ENCODE measurements around the gene UXT.
"Not testable (repeated sequence)": the region's sequence is repeated elsewhere in the genome, so short reads cannot be mapped to it uniquely, and the experiment has no call there.

The UXT gene

DNA sequence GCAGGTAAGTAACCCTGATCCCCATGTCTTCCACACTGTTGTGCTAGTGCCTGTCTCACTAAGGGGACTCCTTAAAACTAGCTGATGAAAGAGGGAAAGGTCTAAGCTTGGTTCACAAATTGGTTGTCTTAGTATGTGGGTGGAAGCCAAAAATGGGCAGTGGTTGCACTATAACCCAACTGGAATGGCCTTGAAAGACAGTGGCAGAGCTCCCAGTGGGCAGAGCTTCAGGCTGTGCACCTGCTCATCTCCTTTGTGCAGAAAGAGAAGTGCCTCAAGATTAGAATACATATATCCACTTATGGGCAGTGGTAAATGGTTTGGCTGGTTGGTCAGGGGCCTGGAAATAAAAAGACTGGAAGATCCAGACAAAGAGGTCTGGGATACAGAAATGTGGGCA lies 46.6 kb downstream of the UXT start:
- DNase-seq = no peak

DNA sequence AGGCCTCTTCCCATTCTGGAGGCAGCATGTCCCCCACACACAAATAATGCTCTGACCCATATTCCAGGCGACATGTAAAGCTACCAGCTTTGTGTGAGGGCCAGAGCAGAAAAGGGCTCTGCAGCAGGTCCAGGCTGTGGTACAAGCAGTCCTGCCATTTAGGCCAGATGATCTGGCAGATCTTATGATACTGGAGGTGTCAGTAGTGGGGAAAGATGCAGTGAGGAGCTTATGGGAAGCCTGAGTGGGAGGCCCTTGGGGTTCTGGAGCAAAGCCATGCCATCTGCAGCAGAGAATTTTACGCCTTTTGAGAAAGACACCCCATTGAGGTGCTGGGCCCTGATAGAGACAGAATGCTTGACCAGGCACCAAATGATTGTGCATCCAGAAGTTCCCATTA lies 47.1 kb downstream of the UXT start:
- DNase-seq = no peak

DNA sequence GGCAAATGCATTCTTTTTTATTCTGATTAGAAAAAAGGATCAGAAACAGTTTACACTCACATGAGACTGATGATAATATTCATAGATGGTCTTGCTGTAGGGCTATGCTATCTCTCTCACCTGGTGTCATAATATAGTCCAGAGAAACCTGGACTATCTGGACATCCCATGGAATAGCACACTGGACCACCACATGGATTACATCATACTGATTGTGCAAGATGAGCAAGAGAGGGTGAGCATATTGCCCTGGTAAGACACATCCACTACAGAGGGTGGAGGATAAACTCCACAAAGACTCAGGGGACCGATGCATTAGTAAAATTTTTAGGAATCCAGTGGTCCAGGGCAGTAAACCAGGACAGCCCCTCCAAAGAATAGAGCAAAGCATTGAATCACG lies 47.5 kb downstream of the UXT start:
- no peak for DNase-seq

DNA sequence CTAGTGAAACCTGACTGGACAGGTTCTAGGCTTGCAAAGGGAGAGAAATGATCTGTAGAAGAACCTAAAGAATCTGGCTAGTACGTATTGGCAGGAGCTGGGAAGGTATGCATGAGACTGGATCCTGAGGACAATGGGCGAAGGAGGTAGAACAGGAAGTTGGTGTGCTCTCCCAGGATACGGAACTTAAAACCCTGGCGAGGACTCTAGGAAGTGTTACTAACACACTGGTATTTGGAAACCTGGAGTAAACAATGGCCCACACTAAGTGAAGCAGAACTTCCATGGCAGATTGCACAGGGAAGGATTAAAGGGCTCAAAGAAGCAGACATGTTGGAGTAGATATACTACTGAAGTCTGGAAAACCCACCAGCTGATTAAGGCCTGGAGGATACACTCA lies 48.5 kb downstream of the UXT start:
- DNase-seq = no peak

DNA sequence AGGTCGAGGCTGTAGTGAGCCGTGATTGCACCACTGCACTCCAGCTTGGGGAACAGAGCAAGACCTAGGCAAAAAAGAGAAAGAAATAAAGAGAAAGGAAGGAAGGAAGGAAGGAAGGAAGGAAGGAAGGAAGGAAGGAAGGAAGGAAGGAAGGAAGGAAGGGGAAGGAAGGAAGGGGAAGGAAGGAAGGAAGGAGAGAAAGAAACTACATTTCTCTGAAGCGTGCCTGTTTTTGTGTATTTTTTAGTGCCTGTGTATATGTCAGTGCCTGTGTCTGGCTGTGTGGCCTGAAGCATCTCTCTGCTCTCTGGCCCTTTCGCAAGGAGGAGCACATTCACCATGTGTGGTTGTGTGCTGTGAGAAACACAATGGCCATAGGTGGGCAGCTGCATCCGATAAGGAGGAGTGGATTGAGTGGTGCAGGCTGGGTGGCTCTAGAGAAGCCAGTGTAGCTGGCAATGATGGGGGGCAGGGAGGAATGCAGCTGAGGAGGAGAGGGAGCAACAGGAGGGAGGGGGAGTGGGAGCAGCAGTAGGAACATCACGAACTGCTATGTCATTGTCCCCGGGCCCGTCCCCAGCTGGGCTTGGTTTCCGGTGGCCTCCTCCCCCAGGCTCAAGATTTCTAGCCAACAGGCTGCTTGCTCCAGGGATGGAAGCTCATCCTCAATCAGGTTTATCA lies 50.7 kb downstream of the UXT start:
- no peak for DNase-seq

DNA sequence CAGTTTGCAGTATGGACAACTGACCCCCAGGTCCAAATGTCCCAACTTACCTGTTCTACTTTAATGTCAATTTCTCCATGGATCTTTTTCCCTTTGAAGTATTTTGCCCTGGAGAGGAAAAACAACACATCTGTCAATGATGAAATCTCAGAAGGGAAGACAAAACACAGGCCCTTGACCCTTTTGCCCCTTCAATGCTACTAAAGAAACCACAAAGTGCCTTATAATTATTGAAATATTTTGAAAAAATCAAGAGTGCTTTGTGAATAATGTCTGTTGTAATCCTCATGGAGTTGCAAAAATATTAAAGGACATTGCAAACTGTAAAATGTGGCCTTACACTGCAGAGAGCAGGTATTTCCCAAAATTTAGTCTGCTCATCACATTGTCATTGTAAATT lies 51.9 kb downstream of the UXT start:
- no peak for DNase-seq

DNA sequence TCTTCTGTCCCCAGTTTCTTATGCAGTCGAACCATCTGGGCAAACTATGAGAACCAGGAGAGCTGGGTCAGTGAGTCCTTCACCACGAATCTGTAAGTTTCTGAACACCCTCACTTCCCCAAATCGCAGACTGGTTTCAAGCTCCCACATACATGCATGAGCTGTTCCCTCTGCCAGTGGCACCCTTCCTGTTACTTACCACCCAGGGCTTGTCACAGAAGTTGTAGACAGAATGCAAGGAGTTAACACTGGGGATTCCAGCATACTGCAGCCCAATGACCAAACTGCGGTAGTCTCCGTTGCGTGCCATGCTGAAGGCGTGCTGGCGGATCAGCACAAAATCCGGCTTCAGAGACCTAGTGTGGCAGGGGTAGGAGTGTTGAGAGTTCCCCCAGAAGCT lies 54.0 kb downstream of the UXT start:
- DNase-seq = no peak

DNA sequence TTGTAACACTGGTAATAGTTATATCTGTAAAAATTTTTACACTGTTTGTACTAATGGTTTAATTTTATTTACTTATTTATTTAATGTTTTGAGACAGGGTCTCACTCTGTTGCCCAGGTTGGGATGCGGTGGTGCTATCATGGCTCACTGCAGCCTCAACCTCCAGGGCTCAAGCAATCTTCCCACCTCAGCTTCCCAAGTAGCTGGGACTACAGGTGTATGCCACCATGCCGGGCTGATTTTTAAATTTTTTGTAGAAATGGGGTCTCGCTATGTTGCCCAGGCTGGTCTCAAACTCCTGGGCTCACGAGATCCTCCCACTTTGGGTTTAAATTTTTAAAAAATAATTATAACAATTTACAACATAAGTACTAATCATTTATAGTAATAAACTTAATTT lies 55.9 kb downstream of the UXT start:
- not testable (repeated sequence) for DNase-seq

All from activated T-cell treated with anti-CD3 and anti-CD28 coated beads, Interleukin-2, amount 50 U/mL, for 48 hours (primary cell).